NB4 (cell line): ENCODE results near the gene SLCO3A1.

Experiments
- POLR2A ChIP-seq: IDR thresholded peaks from 2 replicates; pipeline ENCODE4 v1.6.1; 2011; ENCODE audit warnings: mild to moderate bottlenecking; ENCODE audit not compliant: insufficient read length; ENCODE audit errors: extremely low read depth
- TF ChIP-seq, protein P1 (sequence below): IDR thresholded peaks from one replicate; pipeline ENCODE4 v1.5.1; 2012; ENCODE audit warnings: low read depth, low read length

- TF ChIP-seq, protein P1, sequence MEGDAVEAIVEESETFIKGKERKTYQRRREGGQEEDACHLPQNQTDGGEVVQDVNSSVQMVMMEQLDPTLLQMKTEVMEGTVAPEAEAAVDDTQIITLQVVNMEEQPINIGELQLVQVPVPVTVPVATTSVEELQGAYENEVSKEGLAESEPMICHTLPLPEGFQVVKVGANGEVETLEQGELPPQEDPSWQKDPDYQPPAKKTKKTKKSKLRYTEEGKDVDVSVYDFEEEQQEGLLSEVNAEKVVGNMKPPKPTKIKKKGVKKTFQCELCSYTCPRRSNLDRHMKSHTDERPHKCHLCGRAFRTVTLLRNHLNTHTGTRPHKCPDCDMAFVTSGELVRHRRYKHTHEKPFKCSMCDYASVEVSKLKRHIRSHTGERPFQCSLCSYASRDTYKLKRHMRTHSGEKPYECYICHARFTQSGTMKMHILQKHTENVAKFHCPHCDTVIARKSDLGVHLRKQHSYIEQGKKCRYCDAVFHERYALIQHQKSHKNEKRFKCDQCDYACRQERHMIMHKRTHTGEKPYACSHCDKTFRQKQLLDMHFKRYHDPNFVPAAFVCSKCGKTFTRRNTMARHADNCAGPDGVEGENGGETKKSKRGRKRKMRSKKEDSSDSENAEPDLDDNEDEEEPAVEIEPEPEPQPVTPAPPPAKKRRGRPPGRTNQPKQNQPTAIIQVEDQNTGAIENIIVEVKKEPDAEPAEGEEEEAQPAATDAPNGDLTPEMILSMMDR: no peak
- TF ChIP-seq POLR2A: no peak
Observed at GRCh38 chr15:92035961-92036360, 182.5 kb downstream of the SLCO3A1 start.
